ENCODE results near the gene KRTAP19-8. TPM values are rescaled to one million over a fixed set of nuclear protein-coding genes. Genes with fewer than 3 reads are reported as not detected.

Gene KRTAP19-8
- total and polyA plus RNA-seq, 2 donors = not detected

DNA sequence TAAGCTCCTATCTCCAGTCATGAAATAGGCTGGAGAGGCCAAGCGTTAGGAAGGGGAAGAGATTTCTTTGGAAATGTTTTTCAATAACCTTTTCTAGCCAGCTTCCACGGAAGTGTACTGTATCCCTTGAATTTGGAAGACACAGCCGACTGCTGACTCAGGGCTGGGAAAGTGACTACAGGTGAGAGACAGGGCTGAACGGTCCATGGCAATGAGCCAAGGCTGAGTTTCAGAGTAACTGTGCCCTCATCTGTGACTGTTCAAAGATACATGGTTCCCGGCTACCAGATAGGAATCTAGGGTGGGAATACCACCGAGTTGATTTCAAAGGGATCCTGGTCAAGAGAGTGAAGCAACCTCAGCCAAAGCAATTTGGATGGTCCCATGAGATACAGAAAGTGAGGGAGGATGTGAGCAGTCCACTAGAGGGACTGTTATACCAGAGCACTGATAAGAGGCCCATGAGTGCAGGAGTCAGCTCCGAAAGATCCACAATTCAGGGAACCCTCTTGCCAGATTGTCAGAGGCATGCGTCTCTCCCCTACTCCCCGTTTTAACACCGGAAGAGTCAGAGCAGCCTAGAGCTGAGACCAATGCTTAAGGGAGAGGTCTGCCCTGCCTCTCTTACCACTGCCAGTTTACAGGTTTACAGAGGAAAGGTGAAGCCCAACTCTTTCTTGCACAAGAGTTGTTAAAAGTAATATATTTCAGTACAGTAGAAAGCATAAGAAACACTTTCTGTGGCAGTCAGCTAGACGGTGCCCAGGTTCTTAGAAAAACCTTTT lies 3.2 kb upstream of the KRTAP19-8 start:
- Histone ChIP-seq H3K4me3 (ENCODE audit: low read depth, low read length) (no peak overlapping the region), H3K4me1 (ENCODE audit: insufficient read depth) (no peaks in the 10 kb centered on the region), H3K27ac (ENCODE audit: low read depth) (no peak overlapping the region), H3K36me3 (ENCODE audit: insufficient read depth) (no peaks in the 10 kb centered on the region)
- WGBS = 75% methylated on average over 11 of the region's 11 CpGs
- DNase-seq (ENCODE audit: extremely low spot score) = no peak

DNA sequence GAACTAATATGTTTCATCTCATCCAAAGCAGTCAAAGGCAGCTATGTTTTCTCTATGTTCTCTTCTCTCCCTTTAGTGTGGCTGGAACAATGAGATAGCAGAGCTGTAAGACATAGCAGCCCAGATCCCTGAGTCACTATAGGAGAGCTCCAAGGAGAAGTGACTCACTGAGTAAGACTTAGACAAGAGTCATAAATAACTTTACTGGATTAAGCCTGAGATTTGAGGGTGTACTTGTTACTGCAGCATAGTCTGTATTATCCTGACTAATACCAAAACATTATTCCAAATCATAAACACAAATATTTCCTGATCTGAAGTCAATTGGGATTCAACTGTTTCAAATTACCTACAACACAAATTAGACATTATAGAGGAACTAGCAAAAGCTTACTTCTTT lies 3.9 kb downstream of the KRTAP19-8 start:
- Histone ChIP-seq H3K27ac (ENCODE audit: low read depth) (no peak overlapping the region), H3K4me3 (ENCODE audit: low read depth, low read length) (no peak overlapping the region)
- no peak for DNase-seq (ENCODE audit: extremely low spot score)

DNA sequence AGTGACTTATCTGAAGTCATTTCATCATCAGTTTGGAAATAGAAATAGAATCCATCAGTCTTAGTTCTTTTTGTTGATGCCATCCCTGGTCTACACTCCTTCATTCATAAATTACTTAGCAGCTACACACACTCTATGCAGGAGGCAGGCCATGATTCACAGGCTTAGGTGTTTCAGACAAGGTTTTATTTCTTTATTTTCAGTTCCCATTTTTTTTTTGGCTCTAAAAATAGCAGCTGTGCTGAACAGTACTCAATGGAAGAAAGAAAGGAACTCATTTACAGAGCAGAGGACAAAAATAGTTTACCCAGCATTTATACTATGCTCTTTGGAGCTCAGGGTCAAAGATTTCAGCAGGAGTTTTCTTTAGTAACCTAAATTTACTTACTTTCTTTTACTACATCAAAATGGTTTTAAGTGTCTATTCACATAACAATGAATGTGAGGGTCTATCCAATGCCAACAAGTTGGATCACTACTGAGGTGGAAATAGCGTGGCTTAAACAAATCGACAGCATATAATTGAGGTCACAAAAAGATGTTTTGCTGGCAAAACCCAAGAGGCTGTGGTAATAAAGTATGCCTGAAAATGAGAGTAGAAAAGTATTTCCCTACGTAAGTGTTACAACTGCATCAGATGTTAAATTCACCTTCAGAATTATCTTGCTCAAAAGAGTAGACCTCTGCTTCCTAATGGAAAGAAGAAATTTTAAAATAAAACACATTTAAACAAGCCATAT lies 7.7 kb downstream of the KRTAP19-8 start:
- no peak overlapping the region for H3K27ac ChIP-seq (ENCODE audit: low read depth)
- 89% methylated on average over 3 of the region's 3 CpGs for WGBS
- no peak for DNase-seq (ENCODE audit: extremely low spot score)
- H3K4me1 ChIP-seq (ENCODE audit: insufficient read depth) = no peaks in the 10 kb centered on the region
- no peak overlapping the region for H3K4me3 ChIP-seq (ENCODE audit: low read depth, low read length)
- H3K36me3 ChIP-seq (ENCODE audit: insufficient read depth) = no peaks in the 10 kb centered on the region

More for the DNA sequence above, 3.9 kb downstream of the KRTAP19-8 start:
- Histone ChIP-seq H3K36me3 (ENCODE audit: insufficient read depth) (no peaks in the 10 kb centered on the region), H3K4me1 (ENCODE audit: insufficient read depth) (no peaks in the 10 kb centered on the region)

DNA sequence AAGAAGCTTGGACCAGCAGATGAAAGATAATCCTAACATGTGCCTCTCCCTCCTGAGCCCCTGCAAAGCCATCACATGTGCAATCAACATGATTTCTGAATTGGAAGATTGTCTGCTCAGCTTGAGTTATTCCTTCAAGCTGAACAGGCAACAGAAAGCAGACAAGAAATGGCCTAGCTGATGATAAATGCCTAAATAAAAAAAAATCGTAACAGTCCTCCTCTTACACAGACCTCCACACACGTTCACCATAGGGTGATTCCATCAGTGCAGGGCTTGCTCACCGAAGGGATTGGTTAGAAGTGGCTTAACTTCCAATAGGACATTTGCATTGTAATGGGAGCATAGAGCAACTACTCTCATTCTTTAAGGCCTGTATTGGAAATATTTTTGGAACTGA lies 14.6 kb downstream of the KRTAP19-8 start:
- no peaks in the 10 kb centered on the region for H3K4me1 ChIP-seq (ENCODE audit: insufficient read depth)
- 84% methylated on average over 3 of the region's 3 CpGs for WGBS
- H3K27ac ChIP-seq (ENCODE audit: low read depth) = no peak overlapping the region
- H3K36me3 ChIP-seq (ENCODE audit: insufficient read depth) = no peaks in the 10 kb centered on the region
- no peak for DNase-seq (ENCODE audit: extremely low spot score)
- no peak overlapping the region for H3K4me3 ChIP-seq (ENCODE audit: low read depth, low read length)

DNA sequence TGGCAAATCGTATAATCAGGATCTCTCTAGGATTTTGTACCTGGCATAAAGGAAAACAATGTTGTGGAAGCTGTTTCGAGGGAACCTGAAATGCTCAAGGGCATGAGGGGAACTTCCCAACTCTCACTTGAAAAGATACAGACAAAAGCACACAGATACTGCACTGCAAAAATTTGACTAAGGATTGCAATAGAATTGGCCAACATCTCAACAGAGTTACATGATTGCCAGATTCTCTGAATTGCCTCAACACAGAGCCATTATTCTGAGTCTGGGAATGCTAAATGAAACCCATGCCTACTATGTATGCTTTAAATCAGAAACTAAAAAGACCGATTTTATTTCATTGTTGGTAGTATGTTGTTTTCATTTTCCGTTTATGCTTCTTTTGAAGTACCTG lies 16.0 kb downstream of the KRTAP19-8 start:
- 72% methylated on average over 4 of the region's 4 CpGs for WGBS
- Histone ChIP-seq H3K4me3 (ENCODE audit: low read depth, low read length) (no peak overlapping the region), H3K4me1 (ENCODE audit: insufficient read depth) (no peaks in the 10 kb centered on the region), H3K27ac (ENCODE audit: low read depth) (no peak overlapping the region), H3K36me3 (ENCODE audit: insufficient read depth) (no peaks in the 10 kb centered on the region)
- DNase-seq (ENCODE audit: extremely low spot score) = no peak

DNA sequence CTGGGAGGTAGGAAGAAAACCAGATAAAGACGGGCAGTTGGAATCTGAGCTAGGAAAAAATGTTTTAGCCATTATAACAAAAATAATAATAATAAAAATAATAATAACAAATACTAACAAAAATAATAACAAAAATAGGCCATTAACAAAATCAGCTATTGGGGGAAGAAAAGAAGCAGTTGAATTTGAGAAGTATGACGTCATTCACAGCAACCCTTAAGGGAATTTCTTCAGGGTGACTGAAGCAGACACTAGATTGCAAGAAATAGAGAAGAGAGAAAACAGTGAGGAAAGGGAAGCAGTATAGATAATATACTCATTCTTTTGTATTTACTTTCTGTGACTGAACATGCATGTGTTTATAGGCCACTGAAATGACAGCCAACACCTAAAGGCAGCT lies 20.0 kb downstream of the KRTAP19-8 start:
- Histone ChIP-seq H3K36me3 (ENCODE audit: insufficient read depth) (no peaks in the 10 kb centered on the region), H3K4me1 (ENCODE audit: insufficient read depth) (no peaks in the 10 kb centered on the region), H3K27ac (ENCODE audit: low read depth) (no peak overlapping the region), H3K4me3 (ENCODE audit: low read depth, low read length) (no peak overlapping the region)
- no peak for DNase-seq (ENCODE audit: extremely low spot score)
- 84% methylated on average over 2 of the region's 2 CpGs for WGBS

DNA sequence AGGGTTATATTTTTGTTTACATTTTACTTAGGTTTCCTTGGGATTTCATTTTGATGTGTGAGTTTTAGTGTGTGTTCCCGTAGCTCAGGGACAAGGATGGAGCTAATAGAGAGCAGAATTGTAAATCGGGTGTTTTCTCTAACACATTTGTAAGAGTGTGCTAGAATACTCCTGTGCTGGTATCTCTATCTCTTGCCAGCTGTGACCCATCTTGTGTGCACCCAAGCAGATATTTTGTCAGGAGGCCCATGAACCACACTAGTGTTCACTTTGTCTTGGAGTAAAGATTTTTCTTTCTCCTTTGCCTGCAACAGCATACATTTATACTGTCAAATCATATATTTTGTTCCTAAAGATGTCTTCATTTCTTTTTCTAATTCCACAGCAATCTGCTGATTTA lies 23.4 kb downstream of the KRTAP19-8 start:
- DNase-seq (ENCODE audit: extremely low spot score) = no peak
- WGBS = 66% methylated on average over 2 of the region's 2 CpGs

DNA sequence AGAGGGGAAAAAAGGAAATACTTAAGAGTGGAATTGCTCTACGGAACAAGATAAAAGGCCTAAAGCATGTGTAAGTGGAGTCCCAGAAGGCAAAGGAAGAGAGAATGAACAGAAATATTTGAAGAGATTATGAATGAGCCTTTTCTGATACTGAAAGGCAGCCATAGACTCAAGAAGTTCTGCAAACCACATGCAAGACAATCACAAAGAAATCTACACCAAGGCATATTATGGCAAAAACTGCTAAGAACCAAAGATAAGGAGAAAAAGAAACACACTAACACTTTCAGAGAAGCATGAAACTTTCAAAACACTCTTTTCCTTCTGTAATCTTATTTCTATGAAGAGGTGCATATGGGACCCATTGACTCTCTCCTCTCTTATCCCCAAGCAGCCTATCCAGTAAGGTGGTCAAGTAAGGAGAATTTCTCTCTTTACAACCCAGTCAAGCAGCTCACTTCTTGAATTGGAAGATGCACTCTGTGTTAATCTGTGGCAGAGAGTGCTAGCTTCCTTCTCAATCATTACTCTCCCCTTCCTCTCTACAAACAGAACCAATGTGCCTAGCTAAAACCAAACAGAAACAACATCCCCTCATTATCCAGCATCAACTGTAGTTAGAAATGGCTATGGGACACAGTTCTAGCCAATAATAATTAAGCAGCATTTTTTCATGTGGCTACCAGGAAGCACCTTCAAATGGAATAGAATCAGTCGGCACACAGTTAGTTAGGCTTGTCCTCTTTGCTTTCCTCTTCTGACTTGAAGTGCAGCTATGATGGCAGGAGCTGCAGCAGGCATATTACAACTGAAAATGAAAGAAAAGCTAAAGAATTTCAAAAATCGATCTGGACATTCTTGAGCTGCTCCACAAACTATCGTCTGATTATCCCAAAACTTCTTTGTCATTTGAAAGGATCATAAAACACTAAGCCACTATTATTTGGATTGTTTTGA lies 25.9 kb downstream of the KRTAP19-8 start:
- DNase-seq (ENCODE audit: extremely low spot score) = no peak
- H3K36me3 ChIP-seq (ENCODE audit: insufficient read depth) = no peaks in the 10 kb centered on the region
- H3K27ac ChIP-seq (ENCODE audit: low read depth) = no peak overlapping the region
- 74% methylated on average over 4 of the region's 4 CpGs for WGBS
- no peak overlapping the region for H3K4me3 ChIP-seq (ENCODE audit: low read depth, low read length)
- no peaks in the 10 kb centered on the region for H3K4me1 ChIP-seq (ENCODE audit: insufficient read depth)

More for the DNA sequence above, 23.4 kb downstream of the KRTAP19-8 start:
- H3K4me3 ChIP-seq (ENCODE audit: low read depth, low read length) = no peak overlapping the region
- no peaks in the 10 kb centered on the region for H3K4me1 ChIP-seq (ENCODE audit: insufficient read depth)
- no peaks in the 10 kb centered on the region for H3K36me3 ChIP-seq (ENCODE audit: insufficient read depth)
- H3K27ac ChIP-seq (ENCODE audit: low read depth) = no peak overlapping the region

DNA sequence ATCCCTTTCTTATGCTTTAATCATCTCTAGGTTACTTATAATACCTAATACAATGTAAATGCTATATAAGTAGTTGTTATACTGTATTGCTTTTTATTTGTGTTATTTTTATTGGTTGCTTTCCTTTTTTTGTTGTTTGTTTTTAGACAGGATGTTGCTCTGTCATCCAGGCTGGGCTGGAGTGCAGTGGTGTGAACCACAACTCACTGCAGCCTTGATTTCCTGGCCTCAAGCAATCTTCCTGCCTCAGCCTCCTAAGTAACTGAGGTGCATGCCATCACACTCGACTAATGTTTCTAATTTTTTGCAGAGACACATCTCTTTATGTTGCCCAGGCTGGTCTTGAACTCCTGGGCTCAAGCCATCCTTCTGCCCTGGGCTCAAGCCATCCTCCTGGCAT lies 26.9 kb downstream of the KRTAP19-8 start:
- no peak for DNase-seq (ENCODE audit: extremely low spot score)
- no peaks in the 10 kb centered on the region for H3K4me1 ChIP-seq (ENCODE audit: insufficient read depth)
- H3K4me3 ChIP-seq (ENCODE audit: low read depth, low read length) = no peak overlapping the region
- no peaks in the 10 kb centered on the region for H3K36me3 ChIP-seq (ENCODE audit: insufficient read depth)
- H3K27ac ChIP-seq (ENCODE audit: low read depth) = no peak overlapping the region
- 78% methylated on average over 1 of the region's 1 CpG for WGBS

DNA sequence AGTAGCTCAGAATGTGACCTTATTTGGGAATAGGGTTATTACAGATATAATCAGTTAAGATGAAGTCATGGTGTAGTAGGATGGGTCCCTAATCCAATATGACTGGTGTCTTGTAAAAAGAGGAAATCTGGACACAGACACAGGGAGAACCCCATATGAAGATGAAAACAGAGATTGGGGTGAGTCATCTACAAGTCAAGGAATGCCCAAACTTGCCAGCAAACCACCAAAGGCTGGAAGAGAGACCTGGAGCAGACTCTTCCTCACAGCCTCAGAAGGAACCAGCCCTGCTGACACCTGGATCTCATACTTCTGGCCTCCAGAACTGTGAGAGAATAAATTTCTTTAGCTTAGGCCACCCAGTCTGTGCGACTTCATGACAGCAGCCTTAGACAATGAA lies 29.9 kb downstream of the KRTAP19-8 start:
- Histone ChIP-seq H3K4me1 (ENCODE audit: insufficient read depth) (no peaks in the 10 kb centered on the region), H3K27ac (ENCODE audit: low read depth) (no peak overlapping the region), H3K36me3 (ENCODE audit: insufficient read depth) (no peaks in the 10 kb centered on the region), H3K4me3 (ENCODE audit: low read depth, low read length) (no peak overlapping the region)
- WGBS = 96% methylated on average over 1 of the region's 1 CpG
- DNase-seq (ENCODE audit: extremely low spot score) = no peak

DNA sequence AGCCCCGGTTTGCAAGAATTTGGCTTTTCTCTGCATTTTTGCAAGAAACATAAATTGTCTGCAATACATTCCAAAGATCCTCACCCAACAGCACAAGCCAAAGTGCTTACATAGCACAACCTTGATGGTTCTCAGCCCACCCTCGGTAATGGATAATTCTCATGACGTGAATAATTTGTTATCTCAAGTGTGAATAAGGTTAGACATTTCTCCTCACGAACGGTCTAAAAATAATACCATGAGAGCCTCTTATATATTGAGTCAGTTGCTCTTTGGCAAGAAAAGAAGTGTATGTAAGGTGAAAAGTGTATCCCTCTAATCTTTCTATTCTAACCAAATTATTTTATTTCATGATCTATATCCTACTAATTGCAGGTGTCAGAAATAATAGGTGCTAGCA lies 33.3 kb downstream of the KRTAP19-8 start:
- Histone ChIP-seq H3K27ac (ENCODE audit: low read depth) (no peak overlapping the region), H3K36me3 (ENCODE audit: insufficient read depth) (no peaks in the 10 kb centered on the region), H3K4me1 (ENCODE audit: insufficient read depth) (no peaks in the 10 kb centered on the region), H3K4me3 (ENCODE audit: low read depth, low read length) (no peak overlapping the region)
- WGBS = 58% methylated on average over 5 of the region's 5 CpGs
- no peak for DNase-seq (ENCODE audit: extremely low spot score)

DNA sequence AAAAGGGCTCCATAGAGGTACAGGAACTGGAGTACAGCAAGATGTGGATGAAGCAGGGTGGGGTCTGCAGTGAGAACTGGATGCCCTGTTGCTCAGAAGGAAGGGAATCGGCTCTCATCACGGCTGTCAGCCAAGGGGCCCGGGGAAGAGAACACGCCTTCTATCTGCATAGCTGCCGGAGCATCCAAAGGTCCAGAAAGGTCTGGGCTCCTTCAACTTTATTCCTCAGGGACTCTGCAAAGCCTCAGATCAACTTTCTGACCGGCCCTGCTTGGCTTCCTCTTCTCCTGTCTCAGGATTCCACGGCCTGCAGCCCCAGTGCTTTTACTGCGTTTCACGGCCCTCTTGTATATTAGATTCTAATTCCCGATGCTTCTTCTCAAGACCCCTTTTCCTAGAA lies 34.8 kb downstream of the KRTAP19-8 start:
- no peaks in the 10 kb centered on the region for H3K4me1 ChIP-seq (ENCODE audit: insufficient read depth)
- WGBS = 60% methylated on average over 10 of the region's 10 CpGs
- H3K27ac ChIP-seq (ENCODE audit: low read depth) = no peak overlapping the region
- no peak overlapping the region for H3K4me3 ChIP-seq (ENCODE audit: low read depth, low read length)
- no peaks in the 10 kb centered on the region for H3K36me3 ChIP-seq (ENCODE audit: insufficient read depth)
- DNase-seq (ENCODE audit: extremely low spot score) = no peak

DNA sequence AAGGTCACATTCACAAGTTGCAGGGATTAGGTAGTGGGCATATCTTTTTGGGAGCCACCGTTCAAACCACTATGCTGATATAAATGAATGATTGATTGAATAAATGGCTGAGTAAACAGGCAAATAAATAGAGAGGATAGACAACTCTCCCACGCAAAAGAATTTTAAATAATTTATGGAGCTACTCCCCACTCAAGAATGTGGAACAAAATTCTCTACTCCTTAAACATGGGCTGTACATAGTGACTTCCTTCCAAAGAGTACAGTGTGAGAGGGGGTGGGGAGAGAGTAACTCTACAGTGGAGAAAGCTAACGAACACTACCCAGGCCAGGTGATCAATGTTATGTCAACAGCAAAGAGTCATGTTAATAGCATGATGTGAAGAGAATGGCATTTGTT lies 40.7 kb downstream of the KRTAP19-8 start:
- 49% methylated on average over 3 of the region's 3 CpGs for whole genome bisulfite sequencing
- Histone ChIP-seq H3K4me1 (ENCODE audit: insufficient read depth) (no peaks in the 10 kb centered on the region), H3K36me3 (ENCODE audit: insufficient read depth) (no peaks in the 10 kb centered on the region), H3K4me3 (ENCODE audit: low read depth, low read length) (no peak overlapping the region), H3K27ac (ENCODE audit: low read depth) (no peak overlapping the region)
- DNase-seq (ENCODE audit: extremely low spot score) = no peak
